Thyroid gland (tissue), 4 donors: ENCODE results near the gene YWHAG. TPM values are rescaled to one million over a fixed set of nuclear protein-coding genes. Genes with fewer than 3 reads are reported as not detected.
"Not testable (repeated sequence)": the region's sequence is repeated elsewhere in the genome, so short reads cannot be mapped to it uniquely, and the experiment has no call there.

Source experiments
- DNase-seq, 2 donors: peaks; one replicate each; pipeline ENCODE4 v3.0.0-alpha.2; 2019
- H3K27ac ChIP-seq, 3 donors: fragments of 200-600 bp; sonication (generic); 1 replicate in 2 of 3; 2 replicates in 1 of 3; pipeline ENCODE4 v1.5.1; 2016 to 2019; ENCODE audit warnings: mild to moderate bottlenecking in 1 of 3, moderate library complexity in 1 of 3
- H3K27me3 ChIP-seq: fragments of 200-600 bp; sonication (generic); one replicate; pipeline ENCODE4 v1.5.1; 2019
- H3K36me3 ChIP-seq, 2 donors: fragments of 200-600 bp; sonication (generic); one replicate each; pipeline ENCODE4 v1.5.1; 2016 to 2019
- H3K4me1 ChIP-seq, 2 donors: fragments of 200-600 bp; sonication (generic); one replicate each; pipeline ENCODE4 v1.5.1; 2017 to 2019
- H3K4me3 ChIP-seq, 3 donors: fragments of 200-600 bp; sonication (generic); replicated peaks in 1 of 3; 1 replicate in 2 of 3; 2 replicates in 1 of 3; pipeline ENCODE4 v1.5.1; 2016; ENCODE audit warnings: mild to moderate bottlenecking in 1 of 3
- H3K9me3 ChIP-seq: fragments of 200-600 bp; sonication (generic); one replicate; pipeline ENCODE4 v1.5.1; 2017
- POLR2A ChIP-seq, 2 donors: fragments of 450-650 bp; IDR thresholded peaks; one replicate each; pipeline ENCODE4 v1.6.1; 2017; ENCODE audit warnings: antibody characterized with exemption in 2 of 2, mild to moderate bottlenecking in 2 of 2, moderate library complexity in 1 of 2
- WGBS, 2 donors: methylation state at CpG; one replicate each; pipeline ENCODE4 v1.1.5; 2017; 5-methylcytosine and 5-hydroxymethylcytosine counted together
- intact Hi-C: fragments of 100-400 bp; cut with DNase I; formaldehyde crosslinking; loops from one replicate; pipeline ENCODE4 v1.15.1; 2023
- total RNA-seq, 4 donors: library from RNA; depleted of rRNA; stranded (reverse); fragments of >200 nt; gene quantifications; one replicate each; pipeline ENCODE4 v1.2.3, GENCODE V29; 2016
- TF ChIP-seq, protein P1 (sequence below), 6 experiments: fragments of 200-600 bp in 3 of 6; fragments of 450-650 bp in 3 of 6; sonication (generic) in 3 of 6; IDR thresholded peaks; one replicate each; pipeline ENCODE4 v1.5.1; 2016 to 2019; ENCODE audit warnings: antibody characterized with exemption in 6 of 6, mild to moderate bottlenecking in 2 of 6, inconsistent platforms in 1 of 6, moderate library complexity in 1 of 6

Gene YWHAG
- total RNA-seq, 4 donors from 2014 or later, result 37.4 to 43.4 (median 41.4) TPM

- no peak for DNase-seq
- H3K4me3 ChIP-seq, result no peak overlapping the region
- H3K9me3 ChIP-seq, result no peaks in the 10 kb centered on the region
- 93% methylated on average over 8 of the region's 8 CpGs for WGBS, 2 donors
- intact Hi-C loops, result no loop called here
- H3K27ac ChIP-seq, result no peak overlapping the region
- no peaks in the 10 kb centered on the region for H3K27me3 ChIP-seq
- no peaks in the 10 kb centered on the region for H3K36me3 ChIP-seq
- no peak for TF ChIP-seq POLR2A (IDR thresholded peaks at IDR 0.05)
- TF ChIP-seq, protein P1, sequence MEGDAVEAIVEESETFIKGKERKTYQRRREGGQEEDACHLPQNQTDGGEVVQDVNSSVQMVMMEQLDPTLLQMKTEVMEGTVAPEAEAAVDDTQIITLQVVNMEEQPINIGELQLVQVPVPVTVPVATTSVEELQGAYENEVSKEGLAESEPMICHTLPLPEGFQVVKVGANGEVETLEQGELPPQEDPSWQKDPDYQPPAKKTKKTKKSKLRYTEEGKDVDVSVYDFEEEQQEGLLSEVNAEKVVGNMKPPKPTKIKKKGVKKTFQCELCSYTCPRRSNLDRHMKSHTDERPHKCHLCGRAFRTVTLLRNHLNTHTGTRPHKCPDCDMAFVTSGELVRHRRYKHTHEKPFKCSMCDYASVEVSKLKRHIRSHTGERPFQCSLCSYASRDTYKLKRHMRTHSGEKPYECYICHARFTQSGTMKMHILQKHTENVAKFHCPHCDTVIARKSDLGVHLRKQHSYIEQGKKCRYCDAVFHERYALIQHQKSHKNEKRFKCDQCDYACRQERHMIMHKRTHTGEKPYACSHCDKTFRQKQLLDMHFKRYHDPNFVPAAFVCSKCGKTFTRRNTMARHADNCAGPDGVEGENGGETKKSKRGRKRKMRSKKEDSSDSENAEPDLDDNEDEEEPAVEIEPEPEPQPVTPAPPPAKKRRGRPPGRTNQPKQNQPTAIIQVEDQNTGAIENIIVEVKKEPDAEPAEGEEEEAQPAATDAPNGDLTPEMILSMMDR (IDR thresholded peaks at IDR 0.05), result no peak
- peaks cover 19 to 33% of the 10 kb centered on the region in 2 donors for H3K4me1 ChIP-seq
Measured at GRCh38 chr7:76368190-76368589, 9.4 kb upstream of the YWHAG start.

DNA sequence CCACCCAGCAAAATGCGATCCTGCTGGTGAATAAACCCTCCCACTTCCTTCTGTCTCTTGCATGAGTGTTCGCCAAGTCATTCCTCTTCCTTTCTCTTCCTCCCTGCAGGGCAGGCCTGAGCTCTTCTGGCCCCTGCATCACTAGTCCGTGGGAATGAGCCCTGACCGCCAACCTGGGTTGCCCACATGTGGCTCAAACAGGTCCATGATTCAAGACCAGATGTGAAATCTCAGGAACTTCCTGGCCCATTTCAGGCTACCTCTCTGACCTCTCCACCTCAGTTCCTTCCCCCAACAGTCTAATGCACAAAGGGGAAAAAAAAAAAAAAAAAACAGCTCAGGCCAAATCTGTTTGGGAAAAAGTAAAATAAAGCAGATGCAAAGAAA lies 5.4 kb upstream of the YWHAG start:
- TF ChIP-seq, protein P1 (IDR thresholded peaks at IDR 0.05), result no peak
- no peak for TF ChIP-seq POLR2A (IDR thresholded peaks at IDR 0.05)
- Histone ChIP-seq H3K27me3 (no peaks in the 10 kb centered on the region), H3K4me1 (peaks cover 18 to 33% of the 10 kb centered on the region in 2 donors), H3K27ac (peak overlapping the region; percentile 82 to 95 (median 93)), H3K9me3 (no peaks in the 10 kb centered on the region), H3K36me3 (no peaks in the 10 kb centered on the region), H3K4me3 (no peak overlapping the region)
- DNase-seq, result peak; percentile 31 to 51
- intact Hi-C loops, result no loop called here
- WGBS, 2 donors, result 44 to 48% methylated on average over 4 of the region's 4 CpGs

DNA sequence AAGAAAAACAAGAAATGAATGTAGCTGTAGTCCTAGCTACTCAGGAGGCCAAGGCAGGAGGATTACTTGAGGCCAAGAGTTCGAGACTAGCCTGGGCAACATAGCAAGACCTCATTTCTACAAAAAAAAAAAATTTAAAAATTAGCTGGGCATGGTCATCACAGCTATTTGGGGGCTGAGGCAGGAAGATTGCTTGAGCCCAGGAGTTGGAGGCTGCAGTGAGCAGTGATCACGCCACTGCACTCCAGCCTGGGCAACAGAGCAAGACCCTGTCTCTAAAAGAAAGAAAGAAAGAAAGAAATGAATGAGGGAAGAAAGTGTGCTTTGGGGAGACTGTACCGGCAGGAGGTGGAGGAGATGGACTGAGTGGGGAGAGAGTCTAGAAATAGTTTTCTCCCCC lies 5.0 kb upstream of the YWHAG start:
- H3K27ac ChIP-seq, result peak overlapping the region; percentile 82 to 95 (median 93)
- H3K9me3 ChIP-seq, intact Hi-C loops, H3K27me3 ChIP-seq, H3K36me3 ChIP-seq, DNase-seq, H3K4me3 ChIP-seq: not testable (repeated sequence)
- H3K4me1 ChIP-seq, result peaks cover 18 to 33% of the 10 kb centered on the region in 2 donors
- WGBS, 2 donors, result 74 to 81% methylated on average over 3 of the region's 3 CpGs

DNA sequence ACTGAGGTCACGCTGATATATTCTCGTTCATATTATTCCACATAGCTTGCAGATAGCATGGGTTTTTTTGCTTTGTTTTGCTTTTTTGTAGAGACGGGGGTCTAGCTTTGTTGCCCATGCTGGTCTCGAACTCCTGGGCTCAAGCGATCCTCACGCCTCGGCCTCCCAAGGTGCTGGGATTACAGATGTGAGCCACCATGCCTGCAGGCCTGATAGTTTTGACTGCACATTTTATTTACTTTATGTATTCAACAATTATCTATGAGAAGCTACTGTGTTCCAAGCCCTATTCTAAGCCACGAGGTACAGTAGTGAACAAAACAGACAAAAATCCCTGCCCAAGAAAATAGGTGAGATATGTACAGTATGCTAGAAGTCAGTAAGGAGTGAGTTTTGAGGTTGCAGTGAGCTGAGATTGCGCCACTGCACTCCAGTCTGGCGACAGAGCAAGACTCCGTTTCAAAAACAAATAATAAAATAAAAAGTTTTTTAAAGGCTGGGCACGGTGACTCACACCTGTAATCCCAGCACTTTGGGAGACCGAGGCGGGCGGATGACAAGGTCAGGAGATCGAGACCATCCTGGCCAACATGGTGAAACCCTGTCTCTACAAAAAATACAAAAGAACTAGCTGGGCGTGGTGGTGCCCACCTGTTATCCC lies 1.3 kb upstream of the YWHAG start:
- DNase-seq, result no peak
- TF ChIP-seq POLR2A (IDR thresholded peaks at IDR 0.05), result no peak
- TF ChIP-seq, protein P1 (IDR thresholded peaks at IDR 0.05), result no peak
- H3K27ac ChIP-seq, result peak overlapping the region; percentile 99
- H3K36me3 ChIP-seq, result no peaks in the 10 kb centered on the region
- peaks cover 21 to 37% of the 10 kb centered on the region in 2 donors for H3K4me1 ChIP-seq
- intact Hi-C loops, result loop anchor here (5.0 kb wide), 1 partner anchor 43 kb away; no protein-coding TSS in a partner anchor
- H3K9me3 ChIP-seq, result no peaks in the 10 kb centered on the region
- no peaks in the 10 kb centered on the region for H3K27me3 ChIP-seq
- WGBS, 2 donors, result 83 to 84% methylated on average over 17 of the region's 17 CpGs
- no peak overlapping the region for H3K4me3 ChIP-seq

- DNase-seq, result peak; percentile 98 to 99
- H3K27ac ChIP-seq, result peak overlapping the region; percentile 99
- peak overlapping the region in 2 of 3 donors; percentile 89 to 97 for H3K4me3 ChIP-seq
- H3K9me3 ChIP-seq, result no peaks in the 10 kb centered on the region
- H3K4me1 ChIP-seq, result peaks cover 25 to 34% of the 10 kb centered on the region in 2 donors
- intact Hi-C loops, result loop anchor here (5.0 kb wide), 1 partner anchor 42 kb away; no protein-coding TSS in a partner anchor
- WGBS, 2 donors, result 1% methylated on average over 16 to 27 of the region's 41 CpGs
- no peaks in the 10 kb centered on the region for H3K36me3 ChIP-seq
- H3K27me3 ChIP-seq, result no peaks in the 10 kb centered on the region
- TF ChIP-seq, protein P1 (IDR thresholded peaks at IDR 0.05), result peak; percentile 28 to 94 (median 76)
- no peak for TF ChIP-seq POLR2A (IDR thresholded peaks at IDR 0.05)
Measured at GRCh38 chr7:76359111-76359977, 553 bp upstream of the YWHAG start.
